Stomach (tissue), 4 donors: ENCODE measurements around the gene SCAF8.

Source experiments
- EP300 ChIP-seq: sonication (generic); formaldehyde crosslinking; IDR thresholded peaks from one replicate; pipeline ENCODE4 v1.6.1; 2017; ENCODE audit warnings: antibody characterized with exemption
- POLR2AphosphoS5 ChIP-seq, 3 donors: sonication (generic); formaldehyde crosslinking; IDR thresholded peaks; one replicate each; pipeline ENCODE4 v1.6.1; 2016; ENCODE audit warnings: antibody characterized with exemption in 3 of 3
- TF ChIP-seq, protein P1 (sequence below), 7 experiments: fragments of 450-650 bp in 4 of 7; fragments of 200-600 bp in 3 of 7; sonication (generic) in 3 of 7; IDR thresholded peaks; one replicate each; pipeline ENCODE4 v1.5.1; 2016 to 2019; ENCODE audit warnings: antibody characterized with exemption in 7 of 7, control low read depth in 2 of 7, mild to moderate bottlenecking in 1 of 7

DNA sequence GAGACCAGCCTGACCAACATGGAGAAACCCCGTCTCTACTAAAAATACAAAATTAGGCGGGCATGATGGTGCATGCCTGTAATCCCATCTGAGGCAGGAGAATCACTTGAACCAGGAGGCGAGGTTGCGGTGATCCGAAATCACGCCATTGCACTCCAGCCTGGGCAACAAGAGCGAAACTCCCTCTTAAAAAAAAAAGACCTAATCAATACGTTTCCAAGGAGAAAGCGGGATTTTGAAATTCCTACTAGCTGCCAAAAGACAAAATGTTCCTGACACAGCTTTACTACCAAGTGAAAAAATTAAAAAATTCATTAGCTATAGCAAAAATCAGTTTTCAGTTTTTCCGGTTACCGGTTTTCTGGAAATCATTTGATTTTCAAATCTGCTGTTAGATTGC lies 129.3 kb downstream of the SCAF8 start:
- TF ChIP-seq POLR2AphosphoS5 (IDR thresholded peaks at IDR 0.05), result no peak
- TF ChIP-seq EP300, result no peak
- TF ChIP-seq, protein P1, sequence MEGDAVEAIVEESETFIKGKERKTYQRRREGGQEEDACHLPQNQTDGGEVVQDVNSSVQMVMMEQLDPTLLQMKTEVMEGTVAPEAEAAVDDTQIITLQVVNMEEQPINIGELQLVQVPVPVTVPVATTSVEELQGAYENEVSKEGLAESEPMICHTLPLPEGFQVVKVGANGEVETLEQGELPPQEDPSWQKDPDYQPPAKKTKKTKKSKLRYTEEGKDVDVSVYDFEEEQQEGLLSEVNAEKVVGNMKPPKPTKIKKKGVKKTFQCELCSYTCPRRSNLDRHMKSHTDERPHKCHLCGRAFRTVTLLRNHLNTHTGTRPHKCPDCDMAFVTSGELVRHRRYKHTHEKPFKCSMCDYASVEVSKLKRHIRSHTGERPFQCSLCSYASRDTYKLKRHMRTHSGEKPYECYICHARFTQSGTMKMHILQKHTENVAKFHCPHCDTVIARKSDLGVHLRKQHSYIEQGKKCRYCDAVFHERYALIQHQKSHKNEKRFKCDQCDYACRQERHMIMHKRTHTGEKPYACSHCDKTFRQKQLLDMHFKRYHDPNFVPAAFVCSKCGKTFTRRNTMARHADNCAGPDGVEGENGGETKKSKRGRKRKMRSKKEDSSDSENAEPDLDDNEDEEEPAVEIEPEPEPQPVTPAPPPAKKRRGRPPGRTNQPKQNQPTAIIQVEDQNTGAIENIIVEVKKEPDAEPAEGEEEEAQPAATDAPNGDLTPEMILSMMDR (IDR thresholded peaks at IDR 0.05), result no peak
